Glutamatergic neuron (in vitro differentiated cells): Measurements from ENCODE around the gene ARPP19. TPM values are rescaled to one million over a fixed set of nuclear protein-coding genes. Genes with fewer than 3 reads are reported as not detected.
"Not testable (repeated sequence)": the region's sequence is repeated elsewhere in the genome, so short reads cannot be mapped to it uniquely, and the experiment has no call there.

ENCODE experiments used
- DNase-seq: peaks from one replicate; pipeline ENCODE4 v3.0.0; 2022
- H3K27ac Mint-ChIP-seq: one replicate; pipeline ENCODE4 v1.8.0; 2020; ENCODE audit warnings: mild to moderate bottlenecking, mixed read lengths, inconsistent platforms; ENCODE audit not compliant: unreplicated experiment
- H3K27me3 Mint-ChIP-seq: one replicate; pipeline ENCODE4 v1.8.0; 2020; ENCODE audit warnings: mild to moderate bottlenecking, moderate library complexity, mixed read lengths, inconsistent platforms; ENCODE audit not compliant: unreplicated experiment
- H3K36me3 Mint-ChIP-seq: one replicate; pipeline ENCODE4 v1.8.0; 2020; ENCODE audit warnings: mild to moderate bottlenecking, mixed read lengths, inconsistent platforms; ENCODE audit not compliant: unreplicated experiment
- H3K4me1 Mint-ChIP-seq: one replicate; pipeline ENCODE4 v1.8.0; 2020; ENCODE audit warnings: mild to moderate bottlenecking, low read depth, mixed read lengths, inconsistent platforms; ENCODE audit not compliant: unreplicated experiment
- H3K4me3 Mint-ChIP-seq: one replicate; pipeline ENCODE4 v1.8.0; 2020; ENCODE audit warnings: mild to moderate bottlenecking, mixed read lengths, inconsistent platforms; ENCODE audit not compliant: unreplicated experiment
- H3K9me3 Mint-ChIP-seq: one replicate; pipeline ENCODE4 v1.8.0; 2020; ENCODE audit warnings: mild to moderate bottlenecking, moderate library complexity, mixed read lengths, inconsistent platforms; ENCODE audit not compliant: unreplicated experiment
- CTCF ChIP-seq: fragments of 200-600 bp; sonication (generic); IDR thresholded peaks from one replicate; pipeline ENCODE4 v1.5.0; 2021; ENCODE audit not compliant: partially characterized antibody, unreplicated experiment
- total RNA-seq: library from RNA; stranded (reverse); fragmentation: NEBNext Ultra II Directional; extraction: Animal tissue kit (Norgen Biotek cat#: 25700); gene quantifications from one replicate; pipeline ENCODE4 v1.2.1, GENCODE V29; 2021; ENCODE audit not compliant: unreplicated experiment

The ARPP19 gene
- total RNA-seq, 1 donor from 2014 or later, result 219 TPM

- Mint-ChIP-seq H3K4me3 (no peak overlapping the region), H3K36me3 (no peaks in the 10 kb centered on the region), H3K9me3 (no peaks in the 10 kb centered on the region), H3K27me3 (no peaks in the 10 kb centered on the region), H3K4me1 (peaks cover 2% of the 10 kb centered on the region), H3K27ac (no peak overlapping the region)
- DNase-seq, result no peak
- no peak for TF ChIP-seq CTCF
These were observed 15.6 kb upstream of the ARPP19 start for GRCh38 chr15:52584414-52584813.

GRCh38 chr15:52579852-52580251 is 11.0 kb upstream of the ARPP19 start:
- Mint-ChIP-seq H3K36me3 (no peaks in the 10 kb centered on the region), H3K27ac (no peak overlapping the region), H3K9me3 (no peaks in the 10 kb centered on the region), H3K4me1 (no peaks in the 10 kb centered on the region), H3K27me3 (no peaks in the 10 kb centered on the region), H3K4me3 (no peak overlapping the region)
- TF ChIP-seq CTCF, result no peak
- DNase-seq, result no peak

GRCh38 chr15:52576692-52577091 is 7.9 kb upstream of the ARPP19 start:
- H3K36me3 Mint-ChIP-seq, result no peaks in the 10 kb centered on the region
- no peak for TF ChIP-seq CTCF
- no peaks in the 10 kb centered on the region for H3K4me1 Mint-ChIP-seq
- no peak for DNase-seq
- no peak overlapping the region for H3K27ac Mint-ChIP-seq
- no peaks in the 10 kb centered on the region for H3K9me3 Mint-ChIP-seq
- no peak overlapping the region for H3K4me3 Mint-ChIP-seq
- no peaks in the 10 kb centered on the region for H3K27me3 Mint-ChIP-seq

GRCh38 chr15:52575573-52575972 is 6.7 kb upstream of the ARPP19 start:
- H3K27ac Mint-ChIP-seq, H3K9me3 Mint-ChIP-seq, H3K36me3 Mint-ChIP-seq, DNase-seq, H3K4me1 Mint-ChIP-seq, H3K27me3 Mint-ChIP-seq, H3K4me3 Mint-ChIP-seq: not testable (repeated sequence)

DNA sequence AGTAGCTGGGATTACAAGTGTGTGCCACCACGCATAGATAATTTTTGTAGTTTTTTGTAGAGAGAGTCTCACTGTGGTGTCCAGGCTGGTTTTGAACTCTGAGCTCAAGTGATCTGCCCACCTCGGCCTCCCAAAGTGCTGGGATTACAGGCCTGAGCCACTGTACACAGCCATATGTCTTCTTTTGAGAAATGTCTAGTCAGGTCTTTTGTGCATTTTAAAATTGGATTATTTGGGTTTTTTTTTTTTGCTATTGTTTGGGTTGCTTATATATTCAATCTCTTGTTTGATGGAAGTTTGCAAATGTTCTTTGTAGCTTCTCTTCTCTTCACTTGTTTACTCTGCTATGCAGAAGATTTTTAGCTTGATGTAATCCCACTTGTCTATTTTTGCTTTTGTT is 6.2 kb upstream of the ARPP19 start:
- Mint-ChIP-seq H3K27ac (no peak overlapping the region), H3K36me3 (no peaks in the 10 kb centered on the region), H3K27me3 (no peaks in the 10 kb centered on the region), H3K4me3 (no peak overlapping the region), H3K9me3 (no peaks in the 10 kb centered on the region), H3K4me1 (no peaks in the 10 kb centered on the region)
- no peak for DNase-seq
- no peak for TF ChIP-seq CTCF

DNA sequence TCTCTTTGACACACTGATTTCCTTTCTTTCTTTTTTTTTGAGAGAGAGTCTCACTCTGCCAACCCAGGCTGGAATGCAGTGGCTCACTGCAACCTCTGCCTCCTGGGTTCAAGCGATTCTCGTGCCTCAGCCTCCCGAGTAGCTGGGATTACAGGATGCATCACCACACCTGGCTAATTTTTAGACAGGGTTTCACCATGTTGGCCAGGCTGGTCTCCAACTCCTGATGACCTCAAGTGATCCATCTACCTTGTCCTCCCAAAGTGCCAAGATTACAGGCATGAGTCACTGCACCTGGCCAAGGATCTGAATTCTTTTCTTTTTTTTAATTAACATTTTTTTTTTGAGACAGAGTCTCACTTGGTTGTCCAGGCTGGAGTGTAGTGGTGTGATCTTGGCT is 5.8 kb upstream of the ARPP19 start:
- DNase-seq, H3K4me3 Mint-ChIP-seq, H3K27me3 Mint-ChIP-seq, H3K9me3 Mint-ChIP-seq, H3K36me3 Mint-ChIP-seq, H3K4me1 Mint-ChIP-seq, H3K27ac Mint-ChIP-seq: not testable (repeated sequence)
